Trophoblast cell (in vitro differentiated cells and primary cell): ENCODE measurements around the gene AGAP1.
A peak's percentile ranks its signal among the peaks of the same experiment; 100 is the strongest.

ENCODE experiments used
- DNase-seq, 2 donors: peaks; one replicate each; pipeline ENCODE4 v3.0.0-alpha.2; 2016
- H2AFZ ChIP-seq: 2 replicates; pipeline ENCODE4 v1.6.1; 2013; ENCODE audit warnings: low read length, moderate library complexity, mild to moderate bottlenecking; ENCODE audit not compliant: insufficient read depth, poor library complexity
- H2AK5ac ChIP-seq: 2 replicates; pipeline ENCODE4 v1.6.1; 2013; ENCODE audit warnings: mild to moderate bottlenecking, low read length
- H2BK120ac ChIP-seq: 2 replicates; pipeline ENCODE4 v1.6.1; 2013; ENCODE audit warnings: low read length, mild to moderate bottlenecking, moderate library complexity; ENCODE audit not compliant: insufficient read depth, poor library complexity
- H2BK12ac ChIP-seq: 2 replicates; pipeline ENCODE4 v1.6.1; 2013; ENCODE audit warnings: mild to moderate bottlenecking, low read length, moderate library complexity
- H2BK5ac ChIP-seq: 2 replicates; pipeline ENCODE4 v1.6.1; 2013; ENCODE audit warnings: low read length, low read depth, moderate library complexity, mild to moderate bottlenecking; ENCODE audit not compliant: poor library complexity
- H3K14ac ChIP-seq: 2 replicates; pipeline ENCODE4 v1.6.1; 2013; ENCODE audit warnings: mild to moderate bottlenecking, low read length
- H3K18ac ChIP-seq: 2 replicates; pipeline ENCODE4 v1.6.1; 2013; ENCODE audit warnings: mild to moderate bottlenecking, low read length
- H3K23ac ChIP-seq: 2 replicates; pipeline ENCODE4 v1.6.1; 2013; ENCODE audit warnings: low read length
- H3K27ac ChIP-seq: 2 replicates; pipeline ENCODE4 v1.5.1; 2013; ENCODE audit warnings: low read depth, mild to moderate bottlenecking, inconsistent platforms, low read length, moderate library complexity
- H3K27me3 ChIP-seq: 2 replicates; pipeline ENCODE4 v1.6.1; 2013; ENCODE audit warnings: inconsistent platforms, mild to moderate bottlenecking, low read length, moderate library complexity; ENCODE audit not compliant: insufficient read depth
- H3K36me3 ChIP-seq, 2 experiments: 1 replicate in 1 of 2; 2 replicates in 1 of 2; pipeline ENCODE4 v1.6.1; 2013; ENCODE audit warnings: low read length in 2 of 2, mild to moderate bottlenecking in 2 of 2, moderate library complexity in 1 of 2; ENCODE audit not compliant: insufficient read depth in 2 of 2, control insufficient read depth in 1 of 2
- H3K4ac ChIP-seq: 2 replicates; pipeline ENCODE4 v1.6.1; 2013; ENCODE audit warnings: low read depth, mild to moderate bottlenecking, low read length, moderate library complexity
- H3K4me1 ChIP-seq, 2 experiments: 1 replicate in 1 of 2; 2 replicates in 1 of 2; pipeline ENCODE4 v1.6.1; 2013; ENCODE audit warnings: low read length in 2 of 2, mild to moderate bottlenecking in 2 of 2, moderate library complexity in 1 of 2; ENCODE audit not compliant: insufficient read depth in 2 of 2, control insufficient read depth in 1 of 2
- H3K4me2 ChIP-seq: 2 replicates; pipeline ENCODE4 v1.6.1; 2013; ENCODE audit warnings: inconsistent platforms, mild to moderate bottlenecking, low read length, moderate library complexity
- H3K4me3 ChIP-seq: 2 replicates; pipeline ENCODE4 v1.5.1; 2013; ENCODE audit warnings: mild to moderate bottlenecking, low read depth, low read length, inconsistent platforms
- H3K79me1 ChIP-seq: one replicate; pipeline ENCODE4 v1.6.1; 2013; ENCODE audit warnings: low read length
- H3K79me2 ChIP-seq: 2 replicates; pipeline ENCODE4 v1.6.1; 2013; ENCODE audit warnings: low read length, mild to moderate bottlenecking; ENCODE audit not compliant: control insufficient read depth, insufficient read depth, poor library complexity
- H3K9ac ChIP-seq: 2 replicates; pipeline ENCODE4 v1.6.1; 2013; ENCODE audit warnings: mild to moderate bottlenecking, low read length
- H3K9me3 ChIP-seq: 2 replicates; pipeline ENCODE4 v1.6.1; 2013; ENCODE audit warnings: low read depth, mild to moderate bottlenecking, control low read depth, inconsistent platforms, low read length; ENCODE audit not compliant: insufficient read depth
- H4K12ac ChIP-seq: 2 replicates; pipeline ENCODE4 v1.6.1; 2013; ENCODE audit warnings: low read depth, mild to moderate bottlenecking, low read length, moderate library complexity
- H4K8ac ChIP-seq: 2 replicates; pipeline ENCODE4 v1.6.1; 2013; ENCODE audit warnings: low read depth, mild to moderate bottlenecking, low read length, moderate library complexity
- H4K91ac ChIP-seq: one replicate; pipeline ENCODE4 v1.6.1; 2013; ENCODE audit warnings: low read depth, mild to moderate bottlenecking, low read length, moderate library complexity
- WGBS: extraction: QIAGEN DNeasy Blood & Tissue Kit; methylation state at CpG from one replicate; pipeline ENCODE4 v1.1.7; 2013; ENCODE audit warnings: missing lambda C conversion rate; ENCODE audit not compliant: insufficient read length, insufficient coverage; ENCODE audit errors: extremely low coverage; 5-methylcytosine and 5-hydroxymethylcytosine counted together

AGAP1 gene

GRCh38 chr2:236169741-236170589 lies 676.1 kb downstream of the AGAP1 start:
- no peak overlapping the region for H4K8ac ChIP-seq
- H3K4me1 ChIP-seq: peaks cover 28 to 34% of the 10 kb centered on the region in 2 experiments
- no peaks in the 10 kb centered on the region for H3K36me3 ChIP-seq
- no peak overlapping the region for H3K18ac ChIP-seq
- H3K9me3 ChIP-seq: peaks cover 6% of the 10 kb centered on the region
- H3K27ac ChIP-seq: no peak overlapping the region
- H3K4ac ChIP-seq: no peak overlapping the region
- peak overlapping the region; percentile 1 for H3K4me2 ChIP-seq
- no peak overlapping the region for H2BK12ac ChIP-seq
- no peak overlapping the region for H3K14ac ChIP-seq
- H3K79me2 ChIP-seq: no peaks in the 10 kb centered on the region
- H4K91ac ChIP-seq: no peak overlapping the region
- H3K79me1 ChIP-seq: no peaks in the 10 kb centered on the region
- no peak overlapping the region for H3K4me3 ChIP-seq
- H2AFZ ChIP-seq: no peak overlapping the region
- WGBS: no CpG with 5 or more reads among the region's 38 CpGs
- H2BK5ac ChIP-seq: no peak overlapping the region
- H2AK5ac ChIP-seq: no peak overlapping the region
- H2BK120ac ChIP-seq: no peak overlapping the region
- no peak overlapping the region for H3K9ac ChIP-seq
- no peak for DNase-seq
- no peak overlapping the region for H4K12ac ChIP-seq
- H3K23ac ChIP-seq: no peak overlapping the region
- H3K27me3 ChIP-seq: peaks cover 88% of the 10 kb centered on the region

GRCh38 chr2:236170590-236171165 lies 676.8 kb downstream of the AGAP1 start:
- WGBS: no CpG with 5 or more reads among the region's 21 CpGs

DNA sequence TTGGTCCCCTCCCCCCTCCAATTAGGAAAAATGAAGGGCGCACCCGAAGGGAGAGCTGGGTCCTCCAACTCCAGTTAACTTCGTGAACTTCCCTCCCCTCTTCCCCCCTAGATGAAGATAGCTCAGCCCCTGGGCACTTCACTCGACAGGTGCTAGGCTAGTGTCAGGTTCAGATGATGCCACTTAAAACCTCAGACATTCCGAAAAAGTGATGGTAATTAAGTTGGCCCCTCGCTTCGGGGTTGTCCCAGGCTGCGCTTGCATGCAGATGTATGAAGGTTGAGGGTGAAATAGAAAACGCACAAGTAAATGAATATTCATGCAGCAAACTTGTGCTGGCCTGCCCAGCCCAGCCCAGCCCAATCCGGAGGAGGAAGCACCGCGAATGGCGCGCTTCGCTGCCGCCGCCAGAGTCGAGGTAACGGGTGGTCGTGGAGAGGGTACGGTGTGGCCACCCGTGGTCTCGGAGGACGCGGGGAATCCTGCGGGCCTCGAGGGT lies 677.4 kb downstream of the AGAP1 start:
- Histone ChIP-seq H3K27me3 (peaks cover 76% of the 10 kb centered on the region), H4K91ac (no peak overlapping the region), H3K79me1 (no peaks in the 10 kb centered on the region), H4K12ac (no peak overlapping the region), H2AFZ (no peak overlapping the region), H3K79me2 (no peaks in the 10 kb centered on the region), H3K9ac (no peak overlapping the region), H2BK5ac (no peak overlapping the region), H4K8ac (no peak overlapping the region), H2AK5ac (no peak overlapping the region), H3K4me1 (peaks cover 28 to 38% of the 10 kb centered on the region in 2 experiments), H3K4me2 (peak overlapping the region; percentile 32), H3K23ac (no peak overlapping the region), H3K4me3 (no peak overlapping the region), H2BK12ac (no peak overlapping the region), H3K36me3 (no peaks in the 10 kb centered on the region), H3K9me3 (peaks cover 3% of the 10 kb centered on the region), H3K18ac (no peak overlapping the region), H3K27ac (no peak overlapping the region), H3K14ac (no peak overlapping the region), H3K4ac (no peak overlapping the region), H2BK120ac (no peak overlapping the region)
- WGBS: no CpG with 5 or more reads among the region's 27 CpGs
- no peak for DNase-seq

More at GRCh38 chr2:236170590-236171165, 676.8 kb downstream of the AGAP1 start:
- no peak overlapping the region for H2BK120ac ChIP-seq
- H3K18ac ChIP-seq: no peak overlapping the region
- H3K27ac ChIP-seq: no peak overlapping the region
- no peak overlapping the region for H3K9ac ChIP-seq
- H2AK5ac ChIP-seq: no peak overlapping the region
- no peak overlapping the region for H4K12ac ChIP-seq
- H3K4me3 ChIP-seq: no peak overlapping the region
- peaks cover 6% of the 10 kb centered on the region for H3K9me3 ChIP-seq
- no peak overlapping the region for H2AFZ ChIP-seq
- no peak overlapping the region for H3K4me2 ChIP-seq
- peaks cover 28 to 38% of the 10 kb centered on the region in 2 experiments for H3K4me1 ChIP-seq
- no peak overlapping the region for H4K8ac ChIP-seq
- H3K4ac ChIP-seq: no peak overlapping the region
- no peaks in the 10 kb centered on the region for H3K36me3 ChIP-seq
- no peak overlapping the region for H3K14ac ChIP-seq
- H3K23ac ChIP-seq: no peak overlapping the region
- H2BK5ac ChIP-seq: no peak overlapping the region
- no peak overlapping the region for H4K91ac ChIP-seq
- H3K79me2 ChIP-seq: no peaks in the 10 kb centered on the region
- no peak overlapping the region for H2BK12ac ChIP-seq
- H3K79me1 ChIP-seq: no peaks in the 10 kb centered on the region
- DNase-seq: no peak
- H3K27me3 ChIP-seq: peaks cover 81% of the 10 kb centered on the region

GRCh38 chr2:236171680-236172254 lies 677.9 kb downstream of the AGAP1 start:
- H4K12ac ChIP-seq: no peak overlapping the region
- H2AFZ ChIP-seq: no peak overlapping the region
- H3K27ac ChIP-seq: no peak overlapping the region
- no peak overlapping the region for H3K23ac ChIP-seq
- no peak overlapping the region for H3K4ac ChIP-seq
- no peaks in the 10 kb centered on the region for H3K79me2 ChIP-seq
- H3K9ac ChIP-seq: no peak overlapping the region
- H3K4me2 ChIP-seq: peak overlapping the region; percentile 32
- H2AK5ac ChIP-seq: no peak overlapping the region
- no peak overlapping the region for H2BK12ac ChIP-seq
- peaks cover 3% of the 10 kb centered on the region for H3K9me3 ChIP-seq
- H4K91ac ChIP-seq: no peak overlapping the region
- no peak overlapping the region for H3K4me3 ChIP-seq
- H2BK120ac ChIP-seq: no peak overlapping the region
- H3K79me1 ChIP-seq: no peaks in the 10 kb centered on the region
- no peak for DNase-seq
- no peak overlapping the region for H2BK5ac ChIP-seq
- no peak overlapping the region for H4K8ac ChIP-seq
- H3K14ac ChIP-seq: no peak overlapping the region
- no peak overlapping the region for H3K18ac ChIP-seq
- peaks cover 28 to 38% of the 10 kb centered on the region in 2 experiments for H3K4me1 ChIP-seq
- H3K36me3 ChIP-seq: no peaks in the 10 kb centered on the region
- H3K27me3 ChIP-seq: peaks cover 70% of the 10 kb centered on the region
- no CpG with 5 or more reads among the region's 16 CpGs for WGBS
